Thyroid gland (tissue), 4 donors: ENCODE results near the gene PDP2.

Experiments used
- POLR2A ChIP-seq, 2 donors: fragments of 450-650 bp; IDR thresholded peaks; one replicate each; pipeline ENCODE4 v1.6.1; 2017; ENCODE audit warnings: antibody characterized with exemption in 2 of 2, mild to moderate bottlenecking in 2 of 2, moderate library complexity in 1 of 2
- TF ChIP-seq, protein P1 (sequence below), 6 experiments: fragments of 200-600 bp in 3 of 6; fragments of 450-650 bp in 3 of 6; sonication (generic) in 3 of 6; IDR thresholded peaks; one replicate each; pipeline ENCODE4 v1.5.1; 2016 to 2019; ENCODE audit warnings: antibody characterized with exemption in 6 of 6, mild to moderate bottlenecking in 2 of 6, inconsistent platforms in 1 of 6, moderate library complexity in 1 of 6

- TF ChIP-seq, protein P1, sequence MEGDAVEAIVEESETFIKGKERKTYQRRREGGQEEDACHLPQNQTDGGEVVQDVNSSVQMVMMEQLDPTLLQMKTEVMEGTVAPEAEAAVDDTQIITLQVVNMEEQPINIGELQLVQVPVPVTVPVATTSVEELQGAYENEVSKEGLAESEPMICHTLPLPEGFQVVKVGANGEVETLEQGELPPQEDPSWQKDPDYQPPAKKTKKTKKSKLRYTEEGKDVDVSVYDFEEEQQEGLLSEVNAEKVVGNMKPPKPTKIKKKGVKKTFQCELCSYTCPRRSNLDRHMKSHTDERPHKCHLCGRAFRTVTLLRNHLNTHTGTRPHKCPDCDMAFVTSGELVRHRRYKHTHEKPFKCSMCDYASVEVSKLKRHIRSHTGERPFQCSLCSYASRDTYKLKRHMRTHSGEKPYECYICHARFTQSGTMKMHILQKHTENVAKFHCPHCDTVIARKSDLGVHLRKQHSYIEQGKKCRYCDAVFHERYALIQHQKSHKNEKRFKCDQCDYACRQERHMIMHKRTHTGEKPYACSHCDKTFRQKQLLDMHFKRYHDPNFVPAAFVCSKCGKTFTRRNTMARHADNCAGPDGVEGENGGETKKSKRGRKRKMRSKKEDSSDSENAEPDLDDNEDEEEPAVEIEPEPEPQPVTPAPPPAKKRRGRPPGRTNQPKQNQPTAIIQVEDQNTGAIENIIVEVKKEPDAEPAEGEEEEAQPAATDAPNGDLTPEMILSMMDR (IDR thresholded peaks at IDR 0.05), result peak in 4 of 6 experiments; percentile 25 to 54 (median 42)
- no peak for TF ChIP-seq POLR2A (IDR thresholded peaks at IDR 0.05)
Measured at GRCh38 chr16:66928702-66929388, 48.5 kb downstream of the PDP2 start.
